Activated naive CD4-positive, alpha-beta T cell treated with anti-CD3 and anti-CD28 coated beads, Interleukin-2, amount 50 U/mL, for 16 hours (primary cell): Measurements from ENCODE around the gene DCXR.

Experiments
- DNase-seq: peaks from one replicate; pipeline ENCODE4 v3.0.0-alpha.2; 2020

DCXR gene

GRCh38 chr17:82036634-82037091 is 834 bp downstream of the DCXR start:
- no peak for DNase-seq

DNA sequence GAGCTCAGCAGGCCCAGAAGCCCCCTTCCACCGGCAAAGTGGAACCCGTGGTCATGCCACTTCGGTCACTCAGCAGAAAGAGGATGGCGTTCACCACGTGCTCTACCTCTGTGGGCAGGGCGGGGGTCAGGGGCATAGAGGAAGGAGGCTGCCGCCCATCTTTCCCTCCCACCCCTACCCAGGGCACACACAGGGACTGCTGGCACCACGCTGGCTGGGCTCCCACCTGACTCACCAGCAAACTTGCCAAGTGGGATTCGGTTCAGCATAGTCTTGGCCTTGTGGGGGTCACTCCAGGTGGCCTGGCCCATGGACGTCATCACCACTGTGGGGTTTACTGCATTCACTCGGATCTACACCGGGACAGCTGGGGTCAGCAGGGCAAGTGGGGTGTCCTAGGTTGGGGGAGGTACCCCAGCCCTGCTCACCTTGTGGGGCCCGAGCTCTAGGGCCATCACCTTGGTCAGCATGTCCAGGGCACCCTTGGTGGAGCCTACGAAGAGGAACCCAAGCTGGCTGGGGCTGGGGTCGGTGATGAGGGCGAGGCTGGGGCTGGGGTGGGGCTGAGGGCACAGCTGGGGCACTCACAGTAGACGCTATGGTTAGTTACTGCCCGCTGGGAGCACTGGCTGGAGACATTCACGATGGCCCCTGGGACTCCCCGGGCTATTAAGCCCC is 1.4 kb downstream of the DCXR start:
- no peak for DNase-seq

GRCh38 chr17:82035488-82035887 is 2.0 kb downstream of the DCXR start:
- no peak for DNase-seq

GRCh38 chr17:82034371-82035011 is 3.0 kb downstream of the DCXR start:
- DNase-seq: no peak

DNA sequence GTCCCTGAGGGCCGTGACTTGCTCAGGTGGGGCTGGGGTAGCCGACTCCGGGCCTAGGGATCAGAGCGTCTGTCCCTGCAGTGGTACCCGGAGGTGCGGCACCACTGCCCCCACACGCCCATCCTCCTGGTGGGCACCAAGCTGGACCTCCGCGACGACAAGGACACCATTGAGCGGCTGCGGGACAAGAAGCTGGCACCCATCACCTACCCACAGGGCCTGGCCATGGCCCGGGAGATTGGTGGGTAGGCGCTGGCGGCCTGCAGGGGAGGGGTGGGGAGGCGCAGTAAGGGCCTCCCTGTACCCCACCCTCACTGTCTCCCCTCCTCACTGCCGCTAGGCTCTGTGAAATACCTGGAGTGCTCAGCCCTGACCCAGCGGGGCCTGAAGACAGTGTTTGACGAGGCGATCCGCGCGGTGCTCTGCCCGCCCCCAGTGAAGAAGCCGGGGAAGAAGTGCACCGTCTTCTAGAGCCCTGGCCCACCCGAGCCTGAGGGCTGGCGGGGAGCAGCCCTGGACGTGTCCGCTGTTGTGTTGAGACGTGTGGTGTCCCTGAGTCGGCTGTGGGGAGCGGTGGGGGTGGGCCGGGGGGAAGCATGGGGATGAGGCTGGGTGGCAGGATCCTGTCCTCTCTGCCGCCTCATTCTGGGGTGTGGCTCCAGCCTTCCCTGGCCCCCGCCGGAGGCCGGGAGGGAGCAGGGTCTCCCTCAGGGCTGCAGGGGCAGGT is 4.0 kb downstream of the DCXR start:
- DNase-seq: no peak

DNA sequence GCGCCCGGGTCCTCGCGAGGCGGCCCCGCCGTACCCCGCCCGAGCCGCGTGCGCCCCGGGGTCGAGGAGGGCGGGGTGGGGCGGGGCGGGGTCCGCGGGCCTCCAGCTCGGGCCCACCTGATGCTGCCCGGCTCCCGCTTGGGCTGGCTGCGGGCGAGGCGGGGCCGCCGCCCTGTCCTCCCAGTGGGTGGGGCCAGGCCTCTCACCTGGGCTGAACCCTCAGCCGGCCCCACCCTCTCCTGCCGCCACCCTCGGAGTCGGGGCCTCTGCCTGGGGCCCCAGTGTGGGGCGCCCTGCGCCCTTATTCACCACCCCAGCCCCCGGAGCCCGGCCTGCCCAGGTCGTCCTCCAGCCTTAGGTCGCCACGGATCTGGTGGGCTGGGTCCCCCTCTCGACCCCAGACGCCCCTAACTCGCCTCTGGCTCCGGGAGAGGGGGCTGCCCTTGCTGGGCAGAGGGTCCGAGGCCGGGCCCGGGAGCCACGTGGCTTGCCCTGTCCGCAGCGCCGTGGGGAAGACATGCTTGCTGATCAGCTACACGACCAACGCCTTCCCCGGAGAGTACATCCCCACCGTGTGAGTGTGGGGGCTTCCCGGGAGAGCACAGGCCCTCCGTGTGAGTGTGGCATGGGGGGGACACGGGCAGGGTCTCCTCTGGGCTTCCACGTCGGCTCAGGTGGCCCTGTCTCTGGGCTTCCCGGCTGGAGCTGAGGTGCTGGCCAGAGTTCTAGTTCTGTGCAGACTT is 5.4 kb downstream of the DCXR start:
- peak; percentile 49 for DNase-seq

- no peak for DNase-seq
Measured at GRCh38 chr17:82031303-82031884, 6.1 kb downstream of the DCXR start, which contains the start of gene RAC3. Gene RAC3, plus strand, starts transcription at chr17:82031678. Its CDS starts 84 bp downstream, at chr17:82031762.

- DNase-seq: peak; percentile 79
Measured at GRCh38 chr17:82030470-82031302, 6.8 kb downstream of the DCXR start.

DNA sequence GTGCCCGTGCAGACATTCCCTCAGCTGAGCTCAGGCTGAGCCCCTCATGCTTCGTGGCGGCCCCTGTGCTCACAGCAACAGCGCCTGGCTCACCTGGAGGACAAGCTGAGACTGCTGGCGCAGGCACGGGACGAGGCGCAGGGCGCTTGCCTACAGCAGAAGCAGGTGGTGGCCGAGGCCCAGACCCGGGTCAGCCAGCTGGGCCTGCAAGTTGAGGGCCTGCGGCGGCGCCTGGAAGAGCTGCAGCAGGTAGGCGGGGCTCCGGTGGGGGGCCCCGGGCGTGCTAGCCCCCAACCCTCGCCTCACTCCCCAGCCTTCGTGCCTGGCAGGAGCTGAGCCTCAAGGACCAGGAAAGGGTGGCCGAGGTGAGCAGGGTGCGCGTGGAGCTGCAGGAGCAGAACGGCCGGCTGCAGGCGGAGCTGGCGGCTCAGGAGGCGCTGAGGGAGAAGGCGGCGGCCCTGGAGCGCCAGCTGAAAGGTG is 7.5 kb downstream of the DCXR start:
- DNase-seq: no peak

GRCh38 chr17:82029391-82029790 is 8.1 kb downstream of the DCXR start:
- no peak for DNase-seq

- DNase-seq: no peak
Measured at GRCh38 chr17:82028966-82029365, 8.5 kb downstream of the DCXR start.

DNA sequence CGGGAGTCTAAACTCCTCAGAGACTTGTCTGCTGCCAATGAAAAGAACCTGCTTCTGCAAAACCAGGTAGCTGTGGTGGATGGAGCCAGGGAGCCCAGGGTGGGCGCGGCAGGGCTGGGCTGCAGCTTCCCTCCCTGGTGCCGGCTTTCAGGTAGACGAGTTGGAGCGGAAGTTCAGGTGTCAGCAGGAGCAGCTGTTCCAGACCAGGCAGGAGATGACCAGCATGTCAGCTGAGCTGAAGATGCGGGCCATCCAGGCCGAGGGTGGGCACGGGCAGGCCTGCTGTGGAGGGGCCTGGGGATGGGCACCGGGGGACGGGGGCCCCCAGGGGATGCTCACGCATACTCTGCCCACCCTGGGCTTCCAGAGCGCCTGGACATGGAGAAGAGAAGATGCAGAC is 9.3 kb downstream of the DCXR start:
- no peak for DNase-seq

GRCh38 chr17:82025401-82026107 is 11.9 kb downstream of the DCXR start:
- DNase-seq: no peak

- no peak for DNase-seq
Measured at GRCh38 chr17:82024859-82025258, 12.6 kb downstream of the DCXR start.

- DNase-seq: peak; percentile 31
Measured at GRCh38 chr17:82023447-82024241, 13.9 kb downstream of the DCXR start.

- peak; percentile 100 for DNase-seq
Measured at GRCh38 chr17:82022981-82023446, 14.5 kb downstream of the DCXR start, which contains the start of gene LRRC45. Gene LRRC45, plus strand, starts transcription at chr17:82023305. Its CDS starts 339 bp downstream, at chr17:82023644.

GRCh38 chr17:82022310-82022980 is 15.1 kb downstream of the DCXR start, which contains the start of gene CENPX:
Gene CENPX, minus strand, starts transcription at chr17:82022878. Its CDS starts 17 bp downstream, at chr17:82022861.
- no peak for DNase-seq

GRCh38 chr17:82021900-82022309 is 15.6 kb downstream of the DCXR start:
- no peak for DNase-seq
